A673 (cell line): Measurements from ENCODE around the gene TCF7L1.
"Not testable (repeated sequence)": the region's sequence is repeated elsewhere in the genome, so short reads cannot be mapped to it uniquely, and the experiment has no call there.

Experiments used
- EZH2 ChIP-seq: fragments of 200-600 bp; sonication (generic); IDR thresholded peaks from 2 replicates; pipeline ENCODE4 v1.6.1; 2017; ENCODE audit warnings: borderline replicate concordance, low read depth, mild to moderate bottlenecking, mixed read lengths, antibody characterized with exemption, low read length; ENCODE audit not compliant: poor library complexity, severe bottlenecking
- TF ChIP-seq, protein P1 (sequence below): fragments of 300-800, 200-600 bp; sonication (generic); conservative IDR thresholded peaks from 2 replicates; pipeline ENCODE4 v1.5.1; 2017; ENCODE audit warnings: low read depth, mild to moderate bottlenecking, antibody characterized with exemption, low read length, moderate library complexity, mixed read lengths

DNA sequence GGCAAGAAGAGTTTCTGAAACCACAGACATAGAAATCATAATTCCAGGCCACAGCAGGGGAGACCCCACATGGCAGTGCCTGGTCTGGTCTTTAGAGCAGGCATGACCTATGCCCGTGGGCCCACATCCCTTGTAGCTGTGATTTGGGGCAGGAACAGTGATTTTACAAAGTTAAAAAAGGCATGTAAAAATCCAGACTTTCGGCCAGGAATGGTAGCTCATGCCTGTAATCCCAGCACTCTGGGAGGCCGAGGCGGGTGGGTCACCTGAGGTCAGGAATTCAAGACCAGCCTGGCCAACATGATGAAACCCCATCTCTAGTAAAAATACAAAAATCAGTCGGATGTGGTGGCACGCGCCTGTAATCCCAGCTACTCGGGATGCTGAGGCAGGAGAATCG is 78.4 kb downstream of the TCF7L1 start:
- TF ChIP-seq, protein P1, sequence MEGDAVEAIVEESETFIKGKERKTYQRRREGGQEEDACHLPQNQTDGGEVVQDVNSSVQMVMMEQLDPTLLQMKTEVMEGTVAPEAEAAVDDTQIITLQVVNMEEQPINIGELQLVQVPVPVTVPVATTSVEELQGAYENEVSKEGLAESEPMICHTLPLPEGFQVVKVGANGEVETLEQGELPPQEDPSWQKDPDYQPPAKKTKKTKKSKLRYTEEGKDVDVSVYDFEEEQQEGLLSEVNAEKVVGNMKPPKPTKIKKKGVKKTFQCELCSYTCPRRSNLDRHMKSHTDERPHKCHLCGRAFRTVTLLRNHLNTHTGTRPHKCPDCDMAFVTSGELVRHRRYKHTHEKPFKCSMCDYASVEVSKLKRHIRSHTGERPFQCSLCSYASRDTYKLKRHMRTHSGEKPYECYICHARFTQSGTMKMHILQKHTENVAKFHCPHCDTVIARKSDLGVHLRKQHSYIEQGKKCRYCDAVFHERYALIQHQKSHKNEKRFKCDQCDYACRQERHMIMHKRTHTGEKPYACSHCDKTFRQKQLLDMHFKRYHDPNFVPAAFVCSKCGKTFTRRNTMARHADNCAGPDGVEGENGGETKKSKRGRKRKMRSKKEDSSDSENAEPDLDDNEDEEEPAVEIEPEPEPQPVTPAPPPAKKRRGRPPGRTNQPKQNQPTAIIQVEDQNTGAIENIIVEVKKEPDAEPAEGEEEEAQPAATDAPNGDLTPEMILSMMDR: not testable (repeated sequence)
- not testable (repeated sequence) for TF ChIP-seq EZH2
